Ovary (tissue), 9 donors: ENCODE results near the gene NVL. TPM values are rescaled to one million over a fixed set of nuclear protein-coding genes. Genes with fewer than 3 reads are reported as not detected.
A peak's percentile ranks its signal among the peaks of the same experiment; 100 is the strongest.

ENCODE experiments used
- DNase-seq, 5 donors: peaks; one replicate each; pipeline ENCODE4 v3.0.0-alpha.2; 2019 to 2020
- H3K27ac ChIP-seq, 2 donors: fragments of 200-600 bp; one replicate each; pipeline versions ENCODE4 v1.5.1 to v1.8.0; 2019 to 2022
- H3K27me3 ChIP-seq: fragments of 200-600 bp; one replicate; pipeline ENCODE4 v1.8.0; 2022
- H3K36me3 ChIP-seq: fragments of 200-600 bp; sonication (generic); one replicate; pipeline ENCODE4 v1.5.1; 2019
- H3K4me1 ChIP-seq: one replicate; pipeline ENCODE4 v1.8.1; 2013; ENCODE audit warnings: mild to moderate bottlenecking, moderate library complexity; ENCODE audit not compliant: insufficient read depth
- H3K4me3 ChIP-seq: fragments of 200-600 bp; sonication (generic); one replicate; pipeline ENCODE4 v1.5.1; 2017
- H3K9me3 ChIP-seq, 2 donors: fragments of 200-600 bp in 1 of 2; sonication (generic) in 1 of 2; one replicate each; pipeline versions ENCODE4 v1.5.1 to v1.8.1; 2013 to 2019; ENCODE audit warnings: mild to moderate bottlenecking in 1 of 2, moderate library complexity in 1 of 2
- EP300 ChIP-seq: sonication (generic); formaldehyde crosslinking; IDR thresholded peaks from one replicate; pipeline ENCODE4 v1.6.1; 2017; ENCODE audit warnings: antibody characterized with exemption
- POLR2A ChIP-seq: fragments of 450-650 bp; IDR thresholded peaks from one replicate; pipeline ENCODE4 v1.6.1; 2017; ENCODE audit warnings: antibody characterized with exemption, mild to moderate bottlenecking, moderate library complexity
- WGBS, 3 donors: extraction: QIAGEN DNeasy Blood & Tissue Kit in 1 of 3; methylation state at CpG; one replicate each; pipeline versions ENCODE4 v1.1.5 to v1.1.7; 2013 to 2017; 5-methylcytosine and 5-hydroxymethylcytosine counted together
- intact Hi-C, 4 donors: fragments of 100-400 bp; cut with DNase I; formaldehyde crosslinking; loops; one replicate each; pipeline versions ENCODE4 v1.11.0 to v1.15.1; 2022 to 2023
- polyA plus RNA-seq, 2 donors: library from polyadenylated mRNA; stranded (reverse); fragments of 200-250 nt in 1 of 2; fragments of 350-450 nt in 1 of 2; fragmentation: Illumina TruSeq in 1 of 2; extraction: RNeasy Lipid Tissue Mini Kit (QIAGEN cat#74804) in 1 of 2; gene quantifications; one replicate each; pipeline ENCODE4 v1.2.3, GENCODE V29; 2013 to 2014
- total RNA-seq, 7 donors: library from RNA; depleted of rRNA in 2 of 7; stranded (reverse); fragments of >200 nt in 2 of 7; fragmentation: NEBNext Ultra II Directional in 3 of 7; extraction: Animal tissue kit (Norgen Biotek cat#: 25700) in 3 of 7; gene quantifications; one replicate each; pipeline versions ENCODE4 v1.1.0 to v1.2.4, GENCODE V29; 2016 to 2023
- TF ChIP-seq, protein P1 (sequence below), 3 donors: fragments of 450-650 bp in 2 of 3; fragments of 200-600 bp in 1 of 3; IDR thresholded peaks; one replicate each; pipeline versions ENCODE4 v1.5.1 to v1.8.0; 2016 to 2022; ENCODE audit warnings: antibody characterized with exemption in 3 of 3, mild to moderate bottlenecking in 1 of 3
- donor health status: DM: no; HTN: no; CAD: no; lungs with moderate emphysema.
- donor health status: DM: no; HTN: no; CAD: no.
- donor health status: Bipolar disorder and iron deficiency.
- donor health status: DM: yes; HTN: yes; CAD: no.
- donor health status: DM: no; HTN: no; CAD: no.
- donor health status: DM: yes; HTN: yes; CAD: no.

The NVL gene
- total and polyA plus RNA-seq, 9 donors: 15.4 to 31.9 (median 23.4) TPM

DNA sequence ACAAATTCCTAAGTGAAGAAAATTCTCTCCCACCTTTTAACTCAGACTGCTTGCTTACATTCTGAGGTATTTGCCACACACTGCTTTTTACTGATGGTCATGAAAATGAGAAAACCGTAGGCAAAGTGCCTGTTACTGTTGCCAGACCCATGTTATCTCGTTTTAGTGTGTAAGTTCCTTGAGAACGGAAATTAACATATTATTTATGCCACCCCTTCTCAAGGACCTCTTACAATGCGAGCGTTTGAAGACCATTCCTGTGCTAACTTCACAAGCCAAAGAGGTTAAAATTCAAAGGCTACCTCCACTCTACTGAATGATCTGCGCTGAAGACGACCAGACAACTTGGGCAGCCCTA is 509 bp downstream of the NVL start:
- intact Hi-C loops: no loop called here
- 0 to 2% (median 0%) methylated on average over 7 of the region's 7 CpGs for WGBS, 3 donors
- TF ChIP-seq POLR2A: no peak
- no peak for TF ChIP-seq EP300
- TF ChIP-seq, protein P1, sequence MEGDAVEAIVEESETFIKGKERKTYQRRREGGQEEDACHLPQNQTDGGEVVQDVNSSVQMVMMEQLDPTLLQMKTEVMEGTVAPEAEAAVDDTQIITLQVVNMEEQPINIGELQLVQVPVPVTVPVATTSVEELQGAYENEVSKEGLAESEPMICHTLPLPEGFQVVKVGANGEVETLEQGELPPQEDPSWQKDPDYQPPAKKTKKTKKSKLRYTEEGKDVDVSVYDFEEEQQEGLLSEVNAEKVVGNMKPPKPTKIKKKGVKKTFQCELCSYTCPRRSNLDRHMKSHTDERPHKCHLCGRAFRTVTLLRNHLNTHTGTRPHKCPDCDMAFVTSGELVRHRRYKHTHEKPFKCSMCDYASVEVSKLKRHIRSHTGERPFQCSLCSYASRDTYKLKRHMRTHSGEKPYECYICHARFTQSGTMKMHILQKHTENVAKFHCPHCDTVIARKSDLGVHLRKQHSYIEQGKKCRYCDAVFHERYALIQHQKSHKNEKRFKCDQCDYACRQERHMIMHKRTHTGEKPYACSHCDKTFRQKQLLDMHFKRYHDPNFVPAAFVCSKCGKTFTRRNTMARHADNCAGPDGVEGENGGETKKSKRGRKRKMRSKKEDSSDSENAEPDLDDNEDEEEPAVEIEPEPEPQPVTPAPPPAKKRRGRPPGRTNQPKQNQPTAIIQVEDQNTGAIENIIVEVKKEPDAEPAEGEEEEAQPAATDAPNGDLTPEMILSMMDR (IDR thresholded peaks at IDR 0.05): no peak

DNA sequence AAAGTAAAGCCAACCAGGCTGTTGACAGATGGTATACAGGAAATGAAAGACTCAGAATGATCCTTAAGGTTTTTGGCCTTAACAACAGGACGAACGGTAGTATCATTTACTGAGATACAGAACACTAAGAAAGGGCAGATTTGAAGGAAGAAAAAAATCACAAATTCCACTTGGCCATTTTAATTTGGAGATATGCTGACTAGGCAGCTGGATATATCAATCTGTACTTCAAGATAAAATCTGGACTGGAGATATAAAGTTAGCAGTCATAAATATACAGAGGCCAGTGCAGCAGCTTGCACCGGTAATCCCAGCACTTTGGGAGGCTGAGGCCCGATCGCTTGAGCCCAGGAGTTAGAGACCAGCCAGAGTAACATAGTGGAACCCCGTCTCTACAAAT is 1.3 kb downstream of the NVL start:
- Histone ChIP-seq H3K36me3 (no peaks in the 10 kb centered on the region), H3K4me1 (peaks cover 5% of the 10 kb centered on the region), H3K27ac (no peak overlapping the region), H3K27me3 (no peaks in the 10 kb centered on the region), H3K9me3 (no peaks in the 10 kb centered on the region), H3K4me3 (no peak overlapping the region)
- intact Hi-C loops: no loop called here
- TF ChIP-seq POLR2A: no peak
- WGBS, 3 donors: 67 to 83% (median 69%) methylated on average over 6 of the region's 6 CpGs
- DNase-seq: no peak

More for the DNA sequence above, 509 bp downstream of the NVL start:
- Histone ChIP-seq H3K36me3 (no peaks in the 10 kb centered on the region), H3K4me3 (peak overlapping the region; percentile 83), H3K27ac (peak overlapping the region in 1 of 2 donors; percentile 71), H3K27me3 (no peaks in the 10 kb centered on the region), H3K4me1 (peaks cover 5% of the 10 kb centered on the region), H3K9me3 (no peaks in the 10 kb centered on the region)
- DNase-seq: no peak

DNA sequence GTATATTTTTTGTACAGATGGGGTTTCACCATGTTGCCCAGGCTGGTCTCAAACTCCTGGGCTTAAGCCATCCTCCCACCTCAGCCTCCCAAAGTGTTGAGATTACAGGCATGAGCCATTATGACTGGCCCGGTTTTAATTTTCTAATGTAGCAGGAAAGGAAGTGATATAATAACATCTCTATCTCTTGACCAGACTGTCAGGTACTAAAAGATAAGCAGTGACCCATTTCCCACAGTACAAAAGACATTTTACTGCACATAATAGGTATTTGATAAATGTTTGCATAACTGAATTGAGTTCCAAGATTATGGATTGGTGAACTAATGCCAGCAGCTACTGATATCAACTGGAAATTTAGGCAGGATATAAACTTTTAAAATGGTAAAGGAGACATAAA is 4.0 kb downstream of the NVL start:
- H3K27ac ChIP-seq: no peak overlapping the region
- DNase-seq: no peak
- 56 to 71% (median 62%) methylated on average over 1 of the region's 1 CpG for whole genome bisulfite sequencing, 3 donors
- H3K4me1 ChIP-seq: peaks cover 5% of the 10 kb centered on the region
- no peak overlapping the region for H3K4me3 ChIP-seq
- intact Hi-C loops: no loop called here
- no peaks in the 10 kb centered on the region for H3K36me3 ChIP-seq
- H3K27me3 ChIP-seq: no peaks in the 10 kb centered on the region
- TF ChIP-seq, protein P1 (IDR thresholded peaks at IDR 0.05): no peak
- TF ChIP-seq EP300 (no peak), POLR2A (no peak)
- no peaks in the 10 kb centered on the region for H3K9me3 ChIP-seq

DNA sequence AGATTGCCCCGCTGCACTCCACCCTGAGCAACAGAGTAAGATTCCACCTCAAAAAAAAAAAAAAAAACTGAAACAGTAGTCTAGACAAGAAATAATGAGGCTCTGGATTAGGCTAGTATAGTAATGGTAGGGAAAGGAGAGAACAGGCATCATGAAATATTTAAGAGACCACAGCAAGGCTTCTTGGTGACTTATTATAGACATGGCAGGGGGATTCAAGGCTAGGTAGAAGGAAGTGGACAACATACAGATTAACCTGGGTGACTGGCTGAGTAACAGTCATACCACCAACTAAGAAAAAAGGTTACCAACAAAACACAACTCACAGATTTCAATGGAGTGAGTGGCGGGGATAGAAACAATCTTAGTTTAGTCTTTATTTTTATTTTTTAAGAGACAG is 8.3 kb downstream of the NVL start:
- Histone ChIP-seq H3K27me3 (no peaks in the 10 kb centered on the region), H3K36me3 (no peaks in the 10 kb centered on the region), H3K4me3 (no peak overlapping the region), H3K4me1 (no peaks in the 10 kb centered on the region), H3K27ac (no peak overlapping the region), H3K9me3 (no peaks in the 10 kb centered on the region)
- no peak for DNase-seq
- WGBS, 3 donors: 95 to 100% (median 95%) methylated on average over 2 of the region's 2 CpGs
- intact Hi-C loops: no loop called here
- TF ChIP-seq, protein P1 (IDR thresholded peaks at IDR 0.05): no peak
- TF ChIP-seq POLR2A: no peak
- no peak for TF ChIP-seq EP300

DNA sequence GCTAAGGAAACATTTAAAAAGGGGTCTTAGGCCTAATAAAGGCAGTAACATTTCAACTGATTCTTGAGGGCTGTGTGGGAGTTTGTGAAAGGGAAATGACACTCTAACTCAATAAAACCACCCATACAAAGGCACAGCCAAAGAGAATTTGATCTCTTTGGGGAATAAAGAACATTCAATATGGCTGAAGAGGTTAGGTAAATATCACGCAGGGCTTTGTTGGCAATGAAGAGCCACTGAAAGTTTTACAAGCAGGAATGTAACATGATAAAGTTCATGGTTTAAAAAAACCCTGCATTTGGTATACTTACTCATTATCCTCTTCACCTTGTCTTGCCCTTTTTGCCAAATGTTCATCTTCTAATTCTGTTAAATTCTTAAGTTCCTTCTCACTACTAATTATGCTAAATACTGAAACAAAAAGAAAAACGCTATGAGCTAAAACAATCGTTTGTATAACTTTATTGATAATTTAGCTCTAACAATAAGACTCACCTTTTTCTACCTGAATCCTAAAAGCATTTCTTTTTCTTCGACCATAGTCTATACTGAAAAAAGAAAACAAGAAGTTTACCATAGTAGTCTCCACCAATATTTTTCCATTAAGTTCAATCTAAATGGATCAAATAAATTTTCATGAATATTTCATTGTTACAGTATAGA is 12.5 kb downstream of the NVL start:
- no peaks in the 10 kb centered on the region for H3K9me3 ChIP-seq
- TF ChIP-seq EP300 (no peak), POLR2A (no peak)
- TF ChIP-seq, protein P1 (IDR thresholded peaks at IDR 0.05): no peak
- no peak overlapping the region for H3K27ac ChIP-seq
- intact Hi-C loops: no loop called here
- WGBS, 3 donors: 82 to 87% (median 87%) methylated on average over 4 of the region's 4 CpGs
- no peak for DNase-seq
- no peaks in the 10 kb centered on the region for H3K4me1 ChIP-seq
- H3K36me3 ChIP-seq: no peaks in the 10 kb centered on the region
- H3K27me3 ChIP-seq: no peaks in the 10 kb centered on the region
- H3K4me3 ChIP-seq: no peak overlapping the region
